Panc1 (cell line): Measurements from ENCODE around the gene MEGF11. TPM values are rescaled to one million over a fixed set of nuclear protein-coding genes. Genes with fewer than 3 reads are reported as not detected.

ENCODE experiments used
- ATAC-seq: fragments of 200-7000 bp; cut with Tn5 transposase; 2 replicates; pipeline ENCODE4 v1.9.1; 2020; ENCODE audit warnings: mild to moderate bottlenecking, moderate library complexity
- BruUV-seq: library from RNA; stranded (reverse); fragments of 400-500 nt; replicated peaks from 2 replicates; lab custom pipeline; 2021; lab: Mats Ljungman, UMichigan
- CTCF ChIA-PET: fragments of 300-600 bp; sonication (Branson Sonifier 250); formaldehyde crosslinking; loops from one replicate; lab custom pipeline; 2022; ENCODE audit warnings: antibody characterized with exemption; lab: Charles Lee
- POLR2A ChIA-PET: fragments of 300-600 bp; sonication (Branson Sonifier 250); formaldehyde crosslinking; loops from one replicate; lab custom pipeline; 2022; ENCODE audit warnings: antibody characterized with exemption; lab: Charles Lee
- DNase-seq: peaks from one replicate; pipeline ENCODE4 v3.0.0-alpha.2; 2010; ENCODE audit warnings: low read depth, low spot score
- H3K27ac ChIP-seq: 2 replicates; pipeline ENCODE4 v1.5.1; 2011; ENCODE audit warnings: mild to moderate bottlenecking, low read length, inconsistent platforms
- H3K27me3 ChIP-seq: fragments of 200-500 bp; sonication (Bioruptor generic); 2 replicates; pipeline ENCODE4 v1.6.0; 2014; ENCODE audit warnings: low read length, inconsistent platforms; ENCODE audit not compliant: control insufficient read depth, insufficient read depth
- H3K36me3 ChIP-seq: fragments of 200-500 bp; sonication (Bioruptor generic); 2 replicates; pipeline ENCODE4 v1.5.1; 2014; ENCODE audit warnings: inconsistent platforms, mild to moderate bottlenecking, low read length, moderate library complexity; ENCODE audit not compliant: control insufficient read depth, insufficient read depth
- H3K4me1 ChIP-seq: 2 replicates; pipeline ENCODE4 v1.5.1; 2011; ENCODE audit warnings: inconsistent platforms, mild to moderate bottlenecking, low read length, moderate library complexity; ENCODE audit not compliant: control insufficient read depth, insufficient read depth
- H3K4me3 ChIP-seq, 2 experiments: 2 replicates each; pipeline ENCODE4 v1.5.1; 2011 to 2012; ENCODE audit warnings: low read depth in 2 of 2, low read length in 2 of 2, mild to moderate bottlenecking in 2 of 2, inconsistent platforms in 1 of 2, moderate library complexity in 1 of 2
- H3K9me3 ChIP-seq: fragments of 200-500 bp; sonication (Bioruptor generic); 2 replicates; pipeline ENCODE4 v1.5.1; 2014; ENCODE audit warnings: low read depth, mild to moderate bottlenecking, inconsistent platforms, low read length, moderate library complexity; ENCODE audit not compliant: control insufficient read depth, insufficient read depth
- CTCF ChIP-seq: fragments of 450-650 bp; IDR thresholded peaks from 2 replicates; pipeline ENCODE4 v1.5.1; 2017; ENCODE audit warnings: mild to moderate bottlenecking
- REST ChIP-seq, 2 experiments: IDR thresholded peaks; 2 replicates each; pipeline ENCODE4 v1.6.1; 2011 to 2012; ENCODE audit warnings: low read depth in 2 of 2, control low read depth in 1 of 2, low read length in 1 of 2, mild to moderate bottlenecking in 1 of 2, moderate library complexity in 1 of 2; ENCODE audit not compliant: insufficient read depth in 1 of 2
- SIN3A ChIP-seq: IDR thresholded peaks from 2 replicates; pipeline ENCODE4 v1.6.1; 2012; ENCODE audit warnings: low read depth, mild to moderate bottlenecking, low read length, moderate library complexity, borderline replicate concordance; ENCODE audit not compliant: insufficient read depth
- in situ Hi-C: cut with HindIII; loops from 2 replicates; pipeline ENCODE4 v1.10.0; 2016; ENCODE audit warnings: low sequenced_read_pairs, low pct_unique_long_range_greater_than_20kb
- intact Hi-C: fragments of 100-400 bp; cut with micrococcal nuclease; formaldehyde crosslinking; loops from one replicate; pipeline ENCODE4 v1.10.0; 2022; ENCODE audit not compliant: unreplicated experiment
- total RNA-seq: library from RNA; stranded (reverse); gene quantifications from one replicate; pipeline ENCODE4 v1.2.1, GENCODE V29; 2021; ENCODE audit not compliant: unreplicated experiment

Gene MEGF11
- total RNA-seq, 1 experiment from 2014 or later: 0.95 TPM

- CTCF ChIA-PET: interaction anchor here (0.5 kb wide), 1 partner anchor 111 kb away, joined by 5 read pairs; no protein-coding TSS in a partner anchor
These were observed 21.9 kb downstream of the MEGF11 start for GRCh38 chr15:66231394-66232266.

More at GRCh38 chr15:66231394-66232266, 21.9 kb downstream of the MEGF11 start:
- no peaks in the 10 kb centered on the region for H3K36me3 ChIP-seq
- no peak overlapping the region for H3K4me3 ChIP-seq
- H3K9me3 ChIP-seq: no peaks in the 10 kb centered on the region
- in situ Hi-C loops (no loop called here), intact Hi-C loops (no loop called here)
- no peak overlapping the region for H3K27ac ChIP-seq
- DNase-seq: no peak
- POLR2A ChIA-PET: interaction anchor here (0.6 kb wide), 1 partner anchor 212 kb away, joined by 12 read pairs; no protein-coding TSS in a partner anchor
- no TSS peak for BruUV-seq
- H3K4me1 ChIP-seq: no peaks in the 10 kb centered on the region
- no peak for ATAC-seq
- no peak for TF ChIP-seq REST (IDR thresholded peaks at IDR 0.05; ENCODE audit: insufficient read depth in 1 of 2, low read depth in 2 of 2, low read length in 1 of 2)
- no peak for TF ChIP-seq SIN3A
- TF ChIP-seq CTCF: no peak
- H3K27me3 ChIP-seq: no peaks in the 10 kb centered on the region
